H9 (cell line): ENCODE results near the gene OGFOD3. TPM values are rescaled to one million over a fixed set of nuclear protein-coding genes. Genes with fewer than 3 reads are reported as not detected.

Experiments used
- DNase-seq: peaks from one replicate; pipeline ENCODE4 v3.0.0-alpha.2; 2017
- H2AFZ ChIP-seq: one replicate; pipeline ENCODE4 v1.6.1; 2013; ENCODE audit warnings: mild to moderate bottlenecking, low read length, control low read depth, moderate library complexity
- H2AK5ac ChIP-seq: 2 replicates; pipeline ENCODE4 v1.6.1; 2013; ENCODE audit warnings: low read length, control low read depth, mixed read lengths; ENCODE audit not compliant: insufficient read length
- H2BK120ac ChIP-seq: one replicate; pipeline ENCODE4 v1.6.1; 2013; ENCODE audit warnings: low read depth, mild to moderate bottlenecking, low read length, control low read depth, inconsistent platforms; ENCODE audit not compliant: poor library complexity, severe bottlenecking
- H2BK12ac ChIP-seq: 2 replicates; pipeline ENCODE4 v1.6.1; 2013; ENCODE audit warnings: low read length, control low read depth, mixed read lengths, low read depth; ENCODE audit not compliant: insufficient read length
- H2BK15ac ChIP-seq: 2 replicates; pipeline ENCODE4 v1.6.1; 2013; ENCODE audit warnings: low read depth, low read length, control low read depth
- H2BK20ac ChIP-seq: one replicate; pipeline ENCODE4 v1.6.1; 2013; ENCODE audit warnings: low read depth, mild to moderate bottlenecking, low read length, control low read depth, inconsistent platforms; ENCODE audit not compliant: poor library complexity, severe bottlenecking
- H2BK5ac ChIP-seq: 2 replicates; pipeline ENCODE4 v1.6.1; 2013; ENCODE audit warnings: low read length, control low read depth, mixed read lengths; ENCODE audit not compliant: insufficient read length
- H3K14ac ChIP-seq: 2 replicates; pipeline ENCODE4 v1.6.1; 2013; ENCODE audit warnings: low read length, control low read depth; ENCODE audit not compliant: insufficient read depth
- H3K18ac ChIP-seq: 2 replicates; pipeline ENCODE4 v1.6.1; 2013; ENCODE audit warnings: low read depth, mild to moderate bottlenecking, mixed read lengths, low read length, control low read depth; ENCODE audit not compliant: insufficient read length
- H3K23ac ChIP-seq: 2 replicates; pipeline ENCODE4 v1.6.1; 2013; ENCODE audit warnings: low read length, control low read depth, mixed read lengths, low read depth; ENCODE audit not compliant: insufficient read length
- H3K23me2 ChIP-seq: 2 replicates; pipeline ENCODE4 v1.6.1; 2013; ENCODE audit warnings: low read depth, mild to moderate bottlenecking, mixed read lengths, low read length, control low read depth; ENCODE audit not compliant: insufficient read length, poor library complexity, severe bottlenecking
- H3K27ac ChIP-seq: 2 replicates; pipeline ENCODE4 v1.5.1; 2013; ENCODE audit warnings: low read length, control low read depth, mixed read lengths, low read depth; ENCODE audit not compliant: insufficient read length
- H3K27me3 ChIP-seq: 2 replicates; pipeline ENCODE4 v1.6.1; 2013; ENCODE audit warnings: low read length, control low read depth, inconsistent platforms; ENCODE audit not compliant: insufficient read depth
- H3K4ac ChIP-seq: 2 replicates; pipeline ENCODE4 v1.6.1; 2013; ENCODE audit warnings: low read depth, mild to moderate bottlenecking, control low read depth, inconsistent platforms, low read length, moderate library complexity
- H3K4me1 ChIP-seq: 2 replicates; pipeline ENCODE4 v1.6.1; 2013; ENCODE audit warnings: low read length, control low read depth, inconsistent platforms; ENCODE audit not compliant: insufficient read depth
- H3K4me2 ChIP-seq: 2 replicates; pipeline ENCODE4 v1.6.1; 2013; ENCODE audit warnings: low read length, control low read depth, mixed read lengths; ENCODE audit not compliant: insufficient read length, insufficient read depth
- H3K56ac ChIP-seq: 2 replicates; pipeline ENCODE4 v1.6.1; 2013; ENCODE audit warnings: low read depth, mild to moderate bottlenecking, mixed read lengths, low read length, control low read depth; ENCODE audit not compliant: insufficient read length
- H3K79me1 ChIP-seq: 2 replicates; pipeline ENCODE4 v1.6.1; 2013; ENCODE audit warnings: low read depth, mild to moderate bottlenecking, moderate library complexity, low read length, control low read depth, inconsistent platforms; ENCODE audit not compliant: insufficient read depth, poor library complexity, severe bottlenecking
- H3K79me2 ChIP-seq: 2 replicates; pipeline ENCODE4 v1.6.1; 2013; ENCODE audit warnings: low read length, control low read depth, inconsistent platforms; ENCODE audit not compliant: insufficient read depth
- H3K9ac ChIP-seq: 2 replicates; pipeline ENCODE4 v1.6.1; 2013; ENCODE audit warnings: low read length, control low read depth, mixed read lengths; ENCODE audit not compliant: insufficient read length; ENCODE audit errors: extremely low read depth
- H3K9me3 ChIP-seq: one replicate; pipeline ENCODE4 v1.6.1; 2013; ENCODE audit warnings: low read depth, low read length, inconsistent platforms; ENCODE audit not compliant: control insufficient read depth
- H3T11ph ChIP-seq: one replicate; pipeline ENCODE4 v1.6.1; 2013; ENCODE audit warnings: mild to moderate bottlenecking, low read length, control low read depth, inconsistent platforms
- H4K20me1 ChIP-seq: one replicate; pipeline ENCODE4 v1.6.1; 2013; ENCODE audit not compliant: control insufficient read depth, insufficient read length, insufficient read depth
- H4K5ac ChIP-seq: 2 replicates; pipeline ENCODE4 v1.6.1; 2013; ENCODE audit warnings: low read depth, mild to moderate bottlenecking, mixed read lengths, low read length, control low read depth; ENCODE audit not compliant: insufficient read length
- H4K8ac ChIP-seq: replicated peaks from 2 replicates; pipeline ENCODE4 v1.6.1; 2013; ENCODE audit warnings: low read length, control low read depth, mixed read lengths, low read depth; ENCODE audit not compliant: insufficient read length
- H4K91ac ChIP-seq: 2 replicates; pipeline ENCODE4 v1.6.1; 2013; ENCODE audit warnings: low read depth, mild to moderate bottlenecking, moderate library complexity, mixed read lengths, low read length, control low read depth; ENCODE audit not compliant: insufficient read length
- H3K27ac Mint-ChIP-seq, 3 experiments: 2 replicates in 2 of 3; 3 replicates in 1 of 3; pipeline ENCODE4 v1.8.0; 2020 to 2021; ENCODE audit warnings: mixed read lengths in 3 of 3, mild to moderate bottlenecking in 1 of 3, moderate library complexity in 1 of 3
- H3K27me3 Mint-ChIP-seq: 2 replicates; pipeline ENCODE4 v1.8.0; 2021; ENCODE audit warnings: low read depth, mild to moderate bottlenecking, moderate library complexity, mixed read lengths
- H3K36me3 Mint-ChIP-seq, 3 experiments: 2 replicates in 2 of 3; 3 replicates in 1 of 3; pipeline ENCODE4 v1.8.0; 2020 to 2021; ENCODE audit warnings: low read depth in 3 of 3, mixed read lengths in 3 of 3; ENCODE audit not compliant: insufficient read depth in 1 of 3
- H3K4me1 Mint-ChIP-seq, 2 experiments: 2 replicates each; pipeline ENCODE4 v1.8.0; 2020; ENCODE audit warnings: mixed read lengths in 2 of 2
- H3K4me3 Mint-ChIP-seq, 2 experiments: 2 replicates in 1 of 2; 3 replicates in 1 of 2; pipeline ENCODE4 v1.8.0; 2020 to 2021; ENCODE audit warnings: mild to moderate bottlenecking in 2 of 2, mixed read lengths in 2 of 2, moderate library complexity in 1 of 2
- H3K9me3 Mint-ChIP-seq, 2 experiments: 2 replicates in 1 of 2; 3 replicates in 1 of 2; pipeline ENCODE4 v1.8.0; 2020; ENCODE audit warnings: mild to moderate bottlenecking in 2 of 2, mixed read lengths in 2 of 2, moderate library complexity in 1 of 2
- CTCF ChIP-seq: fragments of 200-600 bp; sonication (generic); conservative IDR thresholded peaks from 3 replicates; pipeline ENCODE4 v1.8.0; 2021; ENCODE audit warnings: antibody characterized with exemption, mild to moderate bottlenecking
- WGBS: extraction: QIAGEN DNeasy Blood & Tissue Kit; methylation state at CpG from one replicate; pipeline ENCODE4 v1.1.7; 2013; ENCODE audit warnings: missing lambda C conversion rate, low lambda C conversion rate, mixed read lengths; ENCODE audit not compliant: insufficient read length; ENCODE audit errors: extremely low coverage; 5-methylcytosine and 5-hydroxymethylcytosine counted together
- total RNA-seq: library from RNA; stranded (reverse); gene quantifications from 2 replicates; pipeline ENCODE4 v1.2.1, GENCODE V29; 2021

Gene OGFOD3
- total RNA-seq, 1 experiment from 2014 or later, result 27.8 TPM

- Histone ChIP-seq H2AFZ (no peak overlapping the region), H3K79me2 (no peaks in the 10 kb centered on the region), H2BK15ac (no peak overlapping the region), H3T11ph (no peak overlapping the region), H3K4me2 (no peak overlapping the region), H3K14ac (no peak overlapping the region), H2BK120ac (no peak overlapping the region), H2BK5ac (no peak overlapping the region), H3K23me2 (peaks cover 7% of the 10 kb centered on the region), H3K27me3 (peaks cover 14% of the 10 kb centered on the region), H3K9ac (no peak overlapping the region), H4K5ac (no peak overlapping the region), H3K79me1 (no peaks in the 10 kb centered on the region), H4K8ac (no peak overlapping the region), H3K27ac (no peak overlapping the region), H2BK20ac (no peak overlapping the region), H3K4ac (no peak overlapping the region), H4K20me1 (no peaks in the 10 kb centered on the region), H3K56ac (no peak overlapping the region), H4K91ac (no peak overlapping the region), H3K4me1 (no peaks in the 10 kb centered on the region; the same call in 1 of the 2 replicates), H3K9me3 (no peaks in the 10 kb centered on the region), H3K18ac (no peak overlapping the region), H2AK5ac (no peak overlapping the region), H2BK12ac (no peak overlapping the region), H3K23ac (no peak overlapping the region)
- Mint-ChIP-seq H3K27ac (no peak overlapping the region), H3K4me3 (no peak overlapping the region), H3K4me1 (peaks cover 7 to 16% of the 10 kb centered on the region in 2 experiments), H3K9me3 (peaks cover 5 to 8% of the 10 kb centered on the region in 2 experiments; a peak in 4 of 5 replicates), H3K27me3 (peaks cover 54% of the 10 kb centered on the region), H3K36me3 (peaks cover 0 to 4% (median 3%) of the 10 kb centered on the region in 3 experiments; a peak in 2 of 7 replicates)
- WGBS, result no CpG with 5 or more reads among the region's 7 CpGs
- TF ChIP-seq CTCF, result no peak
- DNase-seq, result no peak
Measured at GRCh38 chr17:82369211-82369610, 49.2 kb downstream of the OGFOD3 start.
